PC-3 (cell line): ENCODE results near the gene FAM177A1. TPM values are rescaled to one million over a fixed set of nuclear protein-coding genes. Genes with fewer than 3 reads are reported as not detected.

Experiments used
- total RNA-seq: library from RNA; depleted of rRNA; stranded (reverse); fragments of >200 nt; gene quantifications from 2 replicates; pipeline ENCODE4 v1.2.3, GENCODE V29; 2014; rRNA removed

The FAM177A1 gene
- total RNA-seq, 1 experiment from 2014 or later, result 36.2 TPM

Other genes with a start within 250 kb of the FAM177A1 start
- 24.7 and 30.6 TPM in 2 replicates for gene BAZ1A, start 170.9 kb upstream of the FAM177A1 start, total RNA-seq
- 49.3 and 75.5 TPM in 2 replicates for gene SRP54, start 63.3 kb upstream of the FAM177A1 start, total RNA-seq
- 15.2 and 20.3 TPM in 2 replicates for gene PPP2R3C, start 75.7 kb downstream of the FAM177A1 start, total RNA-seq
- 25.1 and 25.3 TPM in 2 replicates for gene PRORP, start 76.3 kb downstream of the FAM177A1 start, total RNA-seq
- gene PSMA6, start 246.1 kb downstream of the FAM177A1 start, total RNA-seq, result 307 and 308 TPM in 2 replicates